Stimulated activated CD8-positive, alpha-beta memory T cell treated with anti-CD3 and anti-CD28 coated beads, Interleukin-7, amount 100 ng/mL, for 1 hour (primary cell): ENCODE results near the gene ESF1.

Experiments
- DNase-seq, 2 donors: peaks; one replicate each; pipeline ENCODE4 v3.0.0-alpha.2; 2020; ENCODE audit warnings: low read depth in 2 of 2

The ESF1 gene

GRCh38 chr20:13784893-13785715 lies at the start of gene ESF1, which contains the start of gene NDUFAF5:
Gene ESF1, minus strand, starts transcription at chr20:13784919. Its CDS starts 1,779 bp downstream, at chr20:13783140.
Gene NDUFAF5, plus strand, starts transcription at chr20:13785028. Its CDS starts 41 bp downstream, at chr20:13785069.
- peak; percentile 83 for DNase-seq

GRCh38 chr20:13831476-13831875 lies 46.8 kb upstream of the ESF1 start:
- DNase-seq, result no peak

- no peak for DNase-seq
These were observed 40.7 kb upstream of the ESF1 start for GRCh38 chr20:13825465-13825864.

GRCh38 chr20:13824459-13824858 lies 39.7 kb upstream of the ESF1 start:
- no peak for DNase-seq

- no peak for DNase-seq
These were observed 37.7 kb upstream of the ESF1 start for GRCh38 chr20:13822459-13822858.

GRCh38 chr20:13821876-13822275 lies 37.2 kb upstream of the ESF1 start:
- no peak for DNase-seq

GRCh38 chr20:13819885-13820645 lies 35.3 kb upstream of the ESF1 start:
- DNase-seq, result no peak

- DNase-seq, result no peak
These were observed 32.6 kb upstream of the ESF1 start for GRCh38 chr20:13817342-13817741.

GRCh38 chr20:13816757-13817156 lies 32.0 kb upstream of the ESF1 start:
- no peak for DNase-seq

- DNase-seq, result no peak
These were observed 30.0 kb upstream of the ESF1 start for GRCh38 chr20:13814672-13815071.

GRCh38 chr20:13813910-13814309 lies 29.2 kb upstream of the ESF1 start:
- no peak for DNase-seq

GRCh38 chr20:13810446-13810845 lies 25.7 kb upstream of the ESF1 start:
- no peak for DNase-seq

- no peak for DNase-seq
These were observed 25.1 kb upstream of the ESF1 start for GRCh38 chr20:13809855-13810254.

GRCh38 chr20:13809373-13809772 lies 24.7 kb upstream of the ESF1 start:
- no peak for DNase-seq

GRCh38 chr20:13800728-13801134 lies 16.0 kb upstream of the ESF1 start:
- no peak for DNase-seq

GRCh38 chr20:13799974-13800373 lies 15.3 kb upstream of the ESF1 start:
- DNase-seq, result no peak

- DNase-seq, result no peak
These were observed 14.3 kb upstream of the ESF1 start for GRCh38 chr20:13799040-13799439.

GRCh38 chr20:13794667-13795066 lies 9.9 kb upstream of the ESF1 start:
- no peak for DNase-seq

- no peak for DNase-seq
These were observed 8.3 kb upstream of the ESF1 start for GRCh38 chr20:13793001-13793400.

- no peak for DNase-seq
These were observed 7.1 kb upstream of the ESF1 start for GRCh38 chr20:13791540-13792459.

GRCh38 chr20:13790708-13791107 lies 6.0 kb upstream of the ESF1 start:
- no peak for DNase-seq
